SH-SY5Y (cell line): ENCODE results near the gene ESYT3.

Experiments used
- GATA2 ChIP-seq: IDR thresholded peaks from 2 replicates; pipeline ENCODE4 v1.6.1; 2011; ENCODE audit warnings: mild to moderate bottlenecking, low read depth, low read length
- GATA3 ChIP-seq: IDR thresholded peaks from 2 replicates; pipeline ENCODE4 v1.6.1; 2011; ENCODE audit warnings: low read depth, mild to moderate bottlenecking, low read length, moderate library complexity

GRCh38 chr3:138417559-138417982, 16.8 kb upstream of the ESYT3 start:
- no peak for TF ChIP-seq GATA2
- no peak for TF ChIP-seq GATA3
